Measurements from ENCODE around the gene RABGGTB. TPM values are rescaled to one million over a fixed set of nuclear protein-coding genes. Genes with fewer than 3 reads are reported as not detected.
"Not testable (repeated sequence)": the region's sequence is repeated elsewhere in the genome, so short reads cannot be mapped to it uniquely, and the experiment has no call there.

The RABGGTB gene
- total and polyA plus RNA-seq, 2 experiments from 2014 or later = 77.1 to 162 TPM

DNA sequence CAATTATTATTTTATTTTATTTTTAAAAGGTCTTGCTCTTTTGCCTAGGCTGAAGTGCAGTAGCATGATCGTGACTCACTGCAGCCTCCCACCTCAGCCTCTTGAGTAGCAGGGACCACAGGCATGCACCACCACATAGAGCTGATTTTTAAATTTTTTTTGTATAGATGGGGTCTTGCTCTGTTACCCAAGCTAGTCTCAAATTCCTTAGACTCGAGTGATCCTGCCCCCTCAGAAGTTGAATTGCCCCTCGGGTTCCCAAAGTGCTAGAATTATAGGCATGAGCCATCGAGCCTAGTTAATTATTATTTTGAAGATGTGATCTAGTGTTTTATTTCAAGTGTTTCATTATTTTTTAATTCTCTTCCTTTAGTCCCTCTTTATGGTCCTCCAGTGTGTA lies 22.9 kb downstream of the RABGGTB start (continued):
- TF ChIP-seq REST (IDR thresholded peaks at IDR 0.05; ENCODE audit: unreplicated experiment) (no peak), ETS1 (IDR thresholded peaks at IDR 0.05) (no peak), ZNF331 (CRISPR knock-in tag; IDR thresholded peaks at IDR 0.05; ENCODE audit: low read depth) (no peak), JUNB (IDR thresholded peaks at IDR 0.05; ENCODE audit: unreplicated experiment) (no peak)
- TF ChIP-seq, protein P1, sequence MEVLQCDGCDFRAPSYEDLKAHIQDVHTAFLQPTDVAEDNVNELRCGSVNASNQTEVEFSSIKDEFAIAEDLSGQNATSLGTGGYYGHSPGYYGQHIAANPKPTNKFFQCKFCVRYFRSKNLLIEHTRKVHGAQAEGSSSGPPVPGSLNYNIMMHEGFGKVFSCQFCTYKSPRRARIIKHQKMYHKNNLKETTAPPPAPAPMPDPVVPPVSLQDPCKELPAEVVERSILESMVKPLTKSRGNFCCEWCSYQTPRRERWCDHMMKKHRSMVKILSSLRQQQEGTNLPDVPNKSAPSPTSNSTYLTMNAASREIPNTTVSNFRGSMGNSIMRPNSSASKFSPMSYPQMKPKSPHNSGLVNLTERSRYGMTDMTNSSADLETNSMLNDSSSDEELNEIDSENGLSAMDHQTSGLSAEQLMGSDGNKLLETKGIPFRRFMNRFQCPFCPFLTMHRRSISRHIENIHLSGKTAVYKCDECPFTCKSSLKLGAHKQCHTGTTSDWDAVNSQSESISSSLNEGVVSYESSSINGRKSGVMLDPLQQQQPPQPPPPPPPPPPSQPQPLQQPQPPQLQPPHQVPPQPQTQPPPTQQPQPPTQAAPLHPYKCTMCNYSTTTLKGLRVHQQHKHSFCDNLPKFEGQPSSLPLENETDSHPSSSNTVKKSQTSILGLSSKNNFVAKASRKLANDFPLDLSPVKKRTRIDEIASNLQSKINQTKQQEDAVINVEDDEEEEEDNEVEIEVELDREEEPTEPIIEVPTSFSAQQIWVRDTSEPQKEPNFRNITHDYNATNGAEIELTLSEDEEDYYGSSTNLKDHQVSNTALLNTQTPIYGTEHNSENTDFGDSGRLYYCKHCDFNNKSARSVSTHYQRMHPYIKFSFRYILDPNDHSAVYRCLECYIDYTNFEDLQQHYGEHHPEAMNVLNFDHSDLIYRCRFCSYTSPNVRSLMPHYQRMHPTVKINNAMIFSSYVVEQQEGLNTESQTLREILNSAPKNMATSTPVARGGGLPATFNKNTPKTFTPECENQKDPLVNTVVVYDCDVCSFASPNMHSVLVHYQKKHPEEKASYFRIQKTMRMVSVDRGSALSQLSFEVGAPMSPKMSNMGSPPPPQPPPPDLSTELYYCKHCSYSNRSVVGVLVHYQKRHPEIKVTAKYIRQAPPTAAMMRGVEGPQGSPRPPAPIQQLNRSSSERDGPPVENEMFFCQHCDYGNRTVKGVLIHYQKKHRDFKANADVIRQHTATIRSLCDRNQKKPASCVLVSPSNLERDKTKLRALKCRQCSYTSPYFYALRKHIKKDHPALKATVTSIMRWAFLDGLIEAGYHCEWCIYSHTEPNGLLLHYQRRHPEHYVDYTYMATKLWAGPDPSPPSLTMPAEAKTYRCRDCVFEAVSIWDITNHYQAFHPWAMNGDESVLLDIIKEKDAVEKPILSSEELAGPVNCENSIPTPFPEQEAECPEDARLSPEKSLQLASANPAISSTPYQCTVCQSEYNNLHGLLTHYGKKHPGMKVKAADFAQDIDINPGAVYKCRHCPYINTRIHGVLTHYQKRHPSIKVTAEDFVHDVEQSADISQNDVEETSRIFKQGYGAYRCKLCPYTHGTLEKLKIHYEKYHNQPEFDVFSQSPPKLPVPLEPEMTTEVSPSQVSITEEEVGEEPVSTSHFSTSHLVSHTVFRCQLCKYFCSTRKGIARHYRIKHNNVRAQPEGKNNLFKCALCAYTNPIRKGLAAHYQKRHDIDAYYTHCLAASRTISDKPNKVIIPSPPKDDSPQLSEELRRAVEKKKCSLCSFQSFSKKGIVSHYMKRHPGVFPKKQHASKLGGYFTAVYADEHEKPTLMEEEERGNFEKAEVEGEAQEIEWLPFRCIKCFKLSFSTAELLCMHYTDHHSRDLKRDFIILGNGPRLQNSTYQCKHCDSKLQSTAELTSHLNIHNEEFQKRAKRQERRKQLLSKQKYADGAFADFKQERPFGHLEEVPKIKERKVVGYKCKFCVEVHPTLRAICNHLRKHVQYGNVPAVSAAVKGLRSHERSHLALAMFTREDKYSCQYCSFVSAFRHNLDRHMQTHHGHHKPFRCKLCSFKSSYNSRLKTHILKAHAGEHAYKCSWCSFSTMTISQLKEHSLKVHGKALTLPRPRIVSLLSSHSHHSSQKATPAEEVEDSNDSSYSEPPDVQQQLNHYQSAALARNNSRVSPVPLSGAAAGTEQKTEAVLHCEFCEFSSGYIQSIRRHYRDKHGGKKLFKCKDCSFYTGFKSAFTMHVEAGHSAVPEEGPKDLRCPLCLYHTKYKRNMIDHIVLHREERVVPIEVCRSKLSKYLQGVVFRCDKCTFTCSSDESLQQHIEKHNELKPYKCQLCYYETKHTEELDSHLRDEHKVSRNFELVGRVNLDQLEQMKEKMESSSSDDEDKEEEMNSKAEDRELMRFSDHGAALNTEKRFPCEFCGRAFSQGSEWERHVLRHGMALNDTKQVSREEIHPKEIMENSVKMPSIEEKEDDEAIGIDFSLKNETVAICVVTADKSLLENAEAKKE (CRISPR knock-in tag; IDR thresholded peaks at IDR 0.05) = no peak

DNA sequence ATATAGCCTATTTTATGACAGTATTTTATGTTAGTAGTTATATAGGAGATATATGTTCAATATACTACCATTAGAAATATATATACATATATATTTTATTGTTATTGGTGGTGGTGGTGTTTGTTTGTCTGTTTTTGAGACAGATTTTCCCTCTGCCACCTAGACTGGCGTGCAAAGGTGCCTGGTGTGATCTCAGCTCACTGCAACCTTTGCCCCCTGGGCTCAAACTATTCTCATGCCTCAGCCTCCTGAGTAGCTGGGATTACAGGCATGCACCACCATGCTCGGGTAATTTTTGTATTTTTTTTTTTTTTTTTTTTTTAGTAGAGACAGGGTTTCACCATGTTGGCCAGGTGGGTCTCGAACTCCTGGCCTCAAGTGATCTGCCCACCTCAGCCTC lies 24.1 kb downstream of the RABGGTB start:
- not testable (repeated sequence) for H3K27ac Mint-ChIP-seq; H3K4me1 ChIP-seq (ENCODE audit: insufficient read depth); H3K9me2 ChIP-seq (ENCODE audit: insufficient read depth); H3K4me1 Mint-ChIP-seq; H3K27ac ChIP-seq (ENCODE audit: low read depth); H3K27me3 ChIP-seq (ENCODE audit: insufficient read depth); H4K20me1 ChIP-seq (replicated peaks; ENCODE audit: insufficient read depth); H3K4me2 ChIP-seq; H3F3A ChIP-seq (replicated peaks; ENCODE audit: low read depth); H2AFZ ChIP-seq; H3K36me3 Mint-ChIP-seq (ENCODE audit: low read depth); H3K79me2 ChIP-seq (replicated peaks; ENCODE audit: insufficient read depth); H3K36me3 ChIP-seq (ENCODE audit: insufficient read depth); H3K4me3 ChIP-seq; H3K4me3 Mint-ChIP-seq; DNase-seq (ENCODE audit: low spot score); H3K27me3 Mint-ChIP-seq (ENCODE audit: insufficient read depth, low read depth, poor library complexity); ATAC-seq; H3K9me3 Mint-ChIP-seq

All from GM23338 (cell line).